IMR-90 (cell line): ENCODE results near the gene TCF20. TPM values are rescaled to one million over a fixed set of nuclear protein-coding genes. Genes with fewer than 3 reads are reported as not detected.

Experiments used
- ATAC-seq: fragments of 200-7000 bp; cut with Tn5 transposase; 2 replicates; pipeline ENCODE4 v1.9.1; 2020; ENCODE audit warnings: low read depth, mild to moderate bottlenecking, moderate library complexity
- BruUV-seq: library from RNA; stranded (reverse); fragments of 400-500 nt; replicated peaks from 2 replicates; lab custom pipeline; 2021; lab: Mats Ljungman, UMichigan
- CTCF ChIA-PET: fragments of 300-600 bp; formaldehyde crosslinking; extraction: SDS; loops from one replicate; lab custom pipeline; 2021; ENCODE audit warnings: antibody characterized with exemption; lab: Yijun Ruan, JAX
- POLR2A ChIA-PET: fragments of 300-600 bp; sonication (Branson Sonifier 250); formaldehyde crosslinking; loops from one replicate; lab custom pipeline; 2022; ENCODE audit warnings: antibody characterized with exemption; ENCODE audit not compliant: unreplicated experiment; lab: Charles Lee
- DNase-seq: peaks from one replicate; pipeline ENCODE4 v3.0.0; 2013
- H2AFZ ChIP-seq: replicated peaks from 2 replicates; pipeline ENCODE3; 2013; ENCODE audit warnings: low read length, mild to moderate bottlenecking; ENCODE audit not compliant: poor library complexity
- H2AK5ac ChIP-seq: 2 replicates; pipeline ENCODE4 v1.6.1; 2013; ENCODE audit warnings: low read depth, low read length, inconsistent platforms
- H2AK9ac ChIP-seq: replicated peaks from 2 replicates; pipeline ENCODE3; 2013; ENCODE audit warnings: mild to moderate bottlenecking, low read depth, low read length, moderate library complexity; ENCODE audit not compliant: poor library complexity
- H2BK120ac ChIP-seq: 2 replicates; pipeline ENCODE4 v1.6.1; 2013; ENCODE audit warnings: low read depth, low read length, inconsistent platforms
- H2BK15ac ChIP-seq: 3 replicates; pipeline ENCODE4 v1.6.1; 2013; ENCODE audit warnings: low read depth, low read length, inconsistent platforms
- H2BK20ac ChIP-seq: 2 replicates; pipeline ENCODE4 v1.6.1; 2013; ENCODE audit warnings: low read depth, mild to moderate bottlenecking, inconsistent platforms, low read length, moderate library complexity
- H2BK5ac ChIP-seq: 2 replicates; pipeline ENCODE4 v1.6.1; 2013; ENCODE audit warnings: mild to moderate bottlenecking, low read depth, low read length, inconsistent platforms; ENCODE audit not compliant: poor library complexity, severe bottlenecking
- H3K14ac ChIP-seq: replicated peaks from 2 replicates; pipeline ENCODE4 v1.6.1; 2013; ENCODE audit warnings: low read depth, low read length, inconsistent platforms
- H3K18ac ChIP-seq: 2 replicates; pipeline ENCODE4 v1.6.1; 2013; ENCODE audit warnings: low read depth, low read length, control low read depth
- H3K23ac ChIP-seq: 2 replicates; pipeline ENCODE4 v1.6.1; 2013; ENCODE audit warnings: low read depth, low read length, inconsistent platforms
- H3K27ac ChIP-seq: 2 replicates; pipeline ENCODE4 v1.5.1; 2013; ENCODE audit warnings: mild to moderate bottlenecking, control low read depth, low read length; ENCODE audit not compliant: insufficient read depth
- H3K27me3 ChIP-seq: 2 replicates; pipeline ENCODE4 v1.6.1; 2013; ENCODE audit warnings: low read length; ENCODE audit not compliant: control insufficient read depth, insufficient read depth
- H3K36me3 ChIP-seq: 2 replicates; pipeline ENCODE4 v1.6.1; 2013; ENCODE audit warnings: low read length, mixed read lengths; ENCODE audit not compliant: control insufficient read depth, insufficient read depth
- H3K4ac ChIP-seq: 2 replicates; pipeline ENCODE4 v1.6.1; 2013; ENCODE audit warnings: low read depth, low read length, inconsistent platforms
- H3K4me1 ChIP-seq: 2 replicates; pipeline ENCODE4 v1.6.1; 2013; ENCODE audit warnings: low read length, mixed read lengths; ENCODE audit not compliant: control insufficient read depth, insufficient read depth
- H3K4me2 ChIP-seq: 2 replicates; pipeline ENCODE4 v1.6.1; 2013; ENCODE audit warnings: low read depth, mild to moderate bottlenecking, control low read depth, low read length, moderate library complexity
- H3K4me3 ChIP-seq: 2 replicates; pipeline ENCODE4 v1.5.1; 2013; ENCODE audit warnings: low read depth, mild to moderate bottlenecking, control low read depth, low read length, moderate library complexity; ENCODE audit not compliant: insufficient read depth
- H3K56ac ChIP-seq: 2 replicates; pipeline ENCODE4 v1.6.1; 2013; ENCODE audit warnings: low read length, inconsistent platforms; ENCODE audit not compliant: insufficient read depth; ENCODE audit errors: extremely low read depth
- H3K79me1 ChIP-seq, 2 experiments: 2 replicates each; pipeline ENCODE4 v1.6.1; 2013; ENCODE audit warnings: low read length in 2 of 2, inconsistent platforms in 1 of 2, low read depth in 1 of 2
- H3K9ac ChIP-seq: 2 replicates; pipeline ENCODE4 v1.6.1; 2013; ENCODE audit warnings: low read depth, low read length, control low read depth
- H3K9me1 ChIP-seq: 2 replicates; pipeline ENCODE4 v1.6.1; 2013; ENCODE audit warnings: low read length, inconsistent platforms; ENCODE audit not compliant: insufficient read depth
- H3K9me3 ChIP-seq: 2 replicates; pipeline ENCODE4 v1.6.1; 2013; ENCODE audit warnings: low read length; ENCODE audit not compliant: control insufficient read depth, insufficient read depth
- H4K20me1 ChIP-seq: 2 replicates; pipeline ENCODE4 v1.6.1; 2013; ENCODE audit warnings: low read length, inconsistent platforms; ENCODE audit not compliant: insufficient read depth
- H4K5ac ChIP-seq: 2 replicates; pipeline ENCODE4 v1.6.1; 2013; ENCODE audit warnings: mild to moderate bottlenecking, low read depth, low read length, control low read depth
- H4K8ac ChIP-seq, 2 experiments: 2 replicates each; pipeline ENCODE4 v1.6.1; 2013; ENCODE audit warnings: low read depth in 2 of 2, low read length in 2 of 2, control low read depth in 1 of 2, inconsistent platforms in 1 of 2
- H4K91ac ChIP-seq: 2 replicates; pipeline ENCODE4 v1.6.1; 2013; ENCODE audit warnings: low read depth, low read length, inconsistent platforms; ENCODE audit not compliant: insufficient read depth
- RAD21 ChIP-seq: IDR thresholded peaks from 2 replicates; pipeline ENCODE4 v1.6.1; 2012; ENCODE audit warnings: low read length, improper control_type of control experiment
- WGBS, 2 experiments: methylation state at CpG; one replicate each; pipeline versions ENCODE4 v1.1.5 to v1.1.7; 2013; ENCODE audit warnings: missing lambda C conversion rate in 2 of 2; ENCODE audit not compliant: insufficient read length in 1 of 2; ENCODE audit errors: extremely low coverage in 2 of 2; 5-methylcytosine and 5-hydroxymethylcytosine counted together
- dilution Hi-C: fragments of 300-500 bp; cut with HindIII; formaldehyde crosslinking; loops from one replicate; pipeline ENCODE4 v1.14.3; 2018; ENCODE audit warnings: low sequenced_read_pairs; ENCODE audit not compliant: unreplicated experiment
- in situ Hi-C: fragments of 300-500 bp; cut with MboI; formaldehyde crosslinking; loops from 3 replicates; pipeline ENCODE4 v1.14.3; 2019; ENCODE audit warnings: low sequenced_read_pairs, inconsistent platforms, mixed read lengths
- intact Hi-C: fragments of 100-400 bp; cut with micrococcal nuclease; formaldehyde crosslinking; loops from 2 replicates; pipeline ENCODE4 v1.10.0; 2022
- polyA plus RNA-seq, 3 experiments: library from polyadenylated mRNA; depleted of rRNA; stranded (reverse); fragments of >200 nt; gene quantifications; 2 replicates each; pipeline ENCODE4 v1.2.3, GENCODE V29; 2012; ENCODE audit warnings: low replicate concordance in 1 of 3
- total RNA-seq: library from RNA; depleted of rRNA; stranded (reverse); fragments of >200 nt; gene quantifications from 2 replicates; pipeline ENCODE4 v1.2.3, GENCODE V29; 2012

TCF20 gene
- total and polyA plus RNA-seq, 2 of the 4 experiments (the other 2 are of a cell fraction) = 8.9 to 23.7 TPM

DNA sequence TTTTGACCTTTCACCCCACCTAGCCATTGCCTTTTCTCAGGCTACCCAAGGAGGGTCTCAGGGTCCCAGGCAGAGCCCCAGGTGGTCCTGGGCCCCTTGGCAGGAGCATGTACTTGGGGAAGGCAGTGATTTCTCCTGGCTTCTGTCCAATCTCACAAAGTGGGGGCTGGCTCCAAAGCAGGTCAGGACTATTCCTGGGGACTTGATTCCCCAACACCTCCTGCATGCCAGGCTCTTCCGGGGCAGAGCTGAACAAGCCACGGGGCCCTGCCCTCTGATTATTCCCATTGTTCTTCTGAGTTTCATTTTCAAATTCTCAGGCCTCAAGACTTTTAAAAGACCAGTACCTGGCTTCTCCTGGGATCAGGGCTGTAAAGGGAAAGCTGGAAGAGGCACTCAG lies 1.5 kb upstream of the TCF20 start:
- Histone ChIP-seq H3K9me3 (no peaks in the 10 kb centered on the region), H2BK5ac (no peak overlapping the region), H4K8ac (no peak overlapping the region), H3K27me3 (no peaks in the 10 kb centered on the region; the same call in 1 of the 2 replicates), H2AK9ac (peak overlapping the region; percentile 30), H2BK20ac (no peak overlapping the region), H3K9me1 (no peaks in the 10 kb centered on the region), H4K20me1 (peaks cover 21% of the 10 kb centered on the region), H3K4me2 (no peak overlapping the region), H2BK15ac (no peak overlapping the region), H3K4me1 (no peaks in the 10 kb centered on the region), H3K23ac (no peak overlapping the region), H3K14ac (no peak overlapping the region), H3K56ac (no peak overlapping the region), H3K4ac (no peak overlapping the region), H3K18ac (no peak overlapping the region), H2AK5ac (no peak overlapping the region), H3K79me1 (peaks cover 14 to 26% of the 10 kb centered on the region in 2 experiments), H3K27ac (no peak overlapping the region), H3K9ac (no peak overlapping the region), H2BK120ac (no peak overlapping the region), H4K91ac (no peak overlapping the region), H3K36me3 (no peaks in the 10 kb centered on the region), H4K5ac (no peak overlapping the region), H2AFZ (no peak overlapping the region), H3K4me3 (no peak overlapping the region)
- dilution Hi-C loops = no loop called here
- POLR2A ChIA-PET = no interaction called here
- in situ Hi-C loops = no loop called here
- no peak for TF ChIP-seq RAD21
- CTCF ChIA-PET = no interaction called here
- no CpG with 5 or more reads among the region's 2 CpGs for WGBS, 2 experiments
- intact Hi-C loops = no loop called here
- ATAC-seq (no peak), DNase-seq (no peak)
- no TSS peak for BruUV-seq
